HTR-8/SVneo (cell line): ENCODE measurements around the gene USP36.

Experiments used
- DNase-seq: peaks from one replicate; pipeline ENCODE4 v3.0.0; 2011; ENCODE audit warnings: low spot score, mixed read lengths; ENCODE audit not compliant: insufficient read length
- FAIRE-seq: peaks from 2 replicates; lab custom pipeline; 2011; peaks lifted over from hg19 to GRCh38; lab: Jason Lieb, UNC

Gene USP36

DNA sequence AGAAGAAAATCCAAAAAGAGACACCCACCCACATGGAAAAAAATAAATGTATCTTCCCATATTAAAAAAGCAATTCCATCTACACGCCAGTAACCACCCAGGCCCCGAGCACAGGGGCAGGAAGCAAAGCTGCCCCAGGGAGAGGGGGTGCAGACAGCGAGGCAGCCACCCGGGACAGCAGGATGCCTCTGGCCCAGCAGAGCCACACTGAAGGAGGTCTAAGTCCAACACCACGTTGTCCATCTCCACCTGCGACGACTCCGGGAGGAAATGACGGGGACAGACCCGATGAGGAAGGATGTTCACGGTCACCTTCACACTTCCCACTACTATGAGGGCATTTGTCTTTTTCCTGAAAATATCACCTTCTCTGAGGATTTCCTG, 44.1 kb downstream of the USP36 start:
- FAIRE-seq (no peak), DNase-seq (no peak)

DNA sequence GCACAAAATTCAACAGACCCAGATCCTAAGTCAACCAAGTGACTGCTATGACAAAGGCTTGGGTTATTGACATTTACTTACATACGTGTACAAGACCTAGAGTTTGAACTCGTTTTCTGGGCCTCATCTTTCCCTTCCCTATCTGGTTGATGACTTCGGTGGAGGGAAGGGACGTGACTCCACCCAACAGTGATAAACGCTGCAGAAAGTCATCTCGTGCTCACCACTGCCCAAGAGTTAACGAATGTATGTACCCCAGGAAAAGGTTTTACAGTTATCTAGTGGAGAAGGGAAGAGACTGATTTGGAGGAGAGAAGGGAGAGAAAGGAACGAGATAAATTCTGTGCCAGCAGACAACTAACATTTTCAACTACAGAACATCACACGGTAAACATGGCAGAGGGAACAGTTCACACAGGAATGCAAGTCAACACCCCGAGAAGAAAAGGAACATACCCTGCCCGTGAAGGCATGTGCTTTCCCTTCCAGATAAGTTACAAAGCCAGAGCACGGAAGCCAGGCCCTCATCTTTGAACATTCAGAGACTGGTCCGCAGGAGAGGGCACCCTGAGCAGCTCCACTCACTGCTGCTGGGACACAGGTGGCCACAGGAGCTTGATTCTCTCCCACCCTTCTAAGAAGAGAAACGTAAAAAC, 44.6 kb downstream of the USP36 start:
- DNase-seq (no peak), FAIRE-seq (no peak)

DNA sequence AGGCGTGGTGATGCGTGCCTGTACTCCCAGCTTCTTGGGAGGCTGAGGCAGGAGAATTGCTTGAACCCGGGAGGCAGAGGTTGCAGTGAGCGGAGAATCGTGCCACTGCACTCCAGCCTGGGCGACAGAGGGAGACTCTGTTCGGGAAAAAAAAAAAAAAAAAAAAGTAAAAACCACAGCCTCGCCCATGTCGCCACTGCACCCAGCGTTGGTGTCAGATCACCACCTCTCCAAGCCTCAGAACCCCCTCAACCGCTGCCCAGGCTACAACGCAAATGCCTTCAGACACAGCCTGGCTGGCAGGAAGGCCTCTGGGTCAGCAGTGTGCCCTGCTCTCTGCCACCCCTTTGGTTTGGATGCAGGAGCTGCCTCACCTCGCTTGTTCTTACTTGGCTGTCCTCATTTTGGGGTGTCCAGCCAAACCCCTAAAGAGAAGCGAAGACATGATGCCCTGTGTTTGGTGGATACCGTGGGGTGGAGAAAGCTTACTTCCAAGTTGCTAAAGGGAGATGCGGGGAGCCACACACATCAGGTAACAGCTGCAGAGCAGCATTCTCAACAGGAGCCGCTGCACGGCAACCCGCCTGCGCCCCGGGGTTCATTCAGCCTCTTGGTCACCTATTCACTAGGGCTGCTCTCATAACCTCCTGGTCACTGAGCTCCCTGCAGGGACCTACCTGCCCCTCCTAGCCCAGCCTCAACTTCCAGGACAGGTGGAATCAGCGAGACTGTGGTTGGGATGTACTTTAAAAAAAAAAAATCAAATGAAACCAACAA, 45.6 kb downstream of the USP36 start:
- no peak for FAIRE-seq

DNA sequence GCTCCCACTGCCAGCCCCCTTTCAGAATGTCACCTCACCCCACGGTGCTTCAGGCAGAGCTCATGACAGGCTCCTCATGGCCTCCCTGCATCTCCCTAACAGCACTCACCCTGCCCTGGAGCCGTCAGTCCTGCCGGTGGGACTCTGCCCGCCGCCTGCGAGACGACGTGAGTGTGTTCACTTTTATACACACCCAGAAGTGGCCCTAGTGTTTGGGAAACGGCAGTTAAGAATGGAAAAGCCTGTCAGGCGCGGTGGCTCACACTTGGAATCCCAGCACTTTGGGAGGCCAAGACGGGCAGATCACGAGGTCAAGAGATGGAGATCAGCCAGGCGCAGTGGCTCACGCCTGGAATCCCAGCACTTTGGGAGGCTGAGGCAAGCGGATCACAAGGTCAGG, 46.2 kb downstream of the USP36 start:
- FAIRE-seq (no peak), DNase-seq (no peak)

More for the DNA sequence above, 45.6 kb downstream of the USP36 start:
- no peak for DNase-seq

DNA sequence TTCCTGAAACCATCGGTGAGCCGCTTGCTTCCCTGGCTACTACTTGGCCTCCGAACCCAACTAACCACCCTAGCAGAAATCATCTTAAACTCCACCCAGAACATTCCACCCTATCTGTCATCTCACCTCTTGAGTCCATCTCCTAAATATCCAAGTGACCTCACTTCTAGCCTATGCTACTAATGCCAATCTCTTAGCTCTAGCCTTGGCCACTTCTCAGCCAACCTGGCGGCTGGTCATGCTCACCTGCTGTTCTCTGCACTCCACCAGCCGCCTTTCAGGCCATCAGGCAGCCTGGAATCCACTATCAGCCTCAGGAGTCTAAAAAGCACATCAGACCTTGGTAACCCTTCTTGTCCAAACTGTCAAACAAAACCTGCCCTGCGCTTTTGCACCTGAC, 46.6 kb downstream of the USP36 start:
- FAIRE-seq (no peak), DNase-seq (no peak)

DNA sequence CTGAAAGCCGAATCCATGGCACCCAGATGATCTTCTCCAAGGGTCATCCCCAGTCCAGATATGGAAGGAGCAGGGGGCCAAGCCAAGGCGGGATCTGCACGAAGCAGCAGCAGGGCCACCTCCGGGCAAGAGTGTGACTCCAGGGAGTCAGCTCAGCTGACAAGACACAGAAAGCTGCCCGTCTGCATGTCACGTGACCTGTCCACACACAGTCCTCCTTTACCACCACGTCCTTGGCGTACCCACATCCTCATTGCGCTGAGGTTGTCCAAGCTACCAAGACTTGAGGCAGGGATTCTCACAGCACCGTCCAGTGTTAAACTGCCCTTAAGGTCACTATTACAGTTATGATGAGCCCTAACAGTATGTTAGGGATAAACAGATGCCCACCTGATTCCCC, 47.2 kb downstream of the USP36 start:
- DNase-seq (no peak), FAIRE-seq (peak; percentile 9)

DNA sequence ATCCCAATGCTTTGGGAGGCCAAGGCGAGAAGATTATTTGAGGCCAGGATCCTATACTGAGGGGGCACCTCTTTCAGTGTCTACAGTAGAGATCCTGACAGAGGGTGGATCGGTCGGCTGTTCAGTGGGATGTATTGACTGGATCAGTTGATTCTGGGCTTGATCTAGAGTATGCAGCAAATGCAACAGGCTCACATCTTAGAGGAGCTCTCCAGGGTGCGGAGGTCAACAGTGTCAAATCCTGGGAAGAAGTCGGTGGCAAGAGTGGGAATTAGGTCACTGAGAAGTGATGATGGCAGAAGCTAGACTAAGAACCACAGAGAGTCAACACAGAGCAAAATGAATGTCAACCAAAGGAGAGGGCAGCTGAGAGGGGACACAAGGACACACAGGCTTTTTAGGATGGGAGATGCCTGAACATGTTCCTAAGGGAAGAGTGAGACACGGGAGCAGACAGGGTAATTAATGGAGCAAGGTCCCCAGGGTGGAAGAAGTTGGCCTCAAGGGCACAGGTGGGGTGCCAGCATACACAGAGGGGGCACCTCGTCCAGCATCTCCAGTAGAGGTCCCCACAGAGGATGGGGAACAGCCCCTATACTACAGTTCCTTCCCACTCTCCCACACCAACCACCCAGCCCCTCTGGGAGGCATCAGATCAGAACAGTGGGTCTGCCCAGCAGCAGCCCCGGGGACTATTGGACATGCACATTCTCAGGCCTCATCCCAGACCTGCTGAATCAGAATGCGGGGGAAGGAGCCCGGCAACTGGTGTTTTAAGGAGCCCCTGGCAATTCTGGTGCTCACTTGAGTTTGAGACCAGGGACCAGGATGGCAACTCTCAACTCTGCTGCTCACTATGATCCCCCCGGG, 48.5 kb downstream of the USP36 start:
- FAIRE-seq: no peak

DNA sequence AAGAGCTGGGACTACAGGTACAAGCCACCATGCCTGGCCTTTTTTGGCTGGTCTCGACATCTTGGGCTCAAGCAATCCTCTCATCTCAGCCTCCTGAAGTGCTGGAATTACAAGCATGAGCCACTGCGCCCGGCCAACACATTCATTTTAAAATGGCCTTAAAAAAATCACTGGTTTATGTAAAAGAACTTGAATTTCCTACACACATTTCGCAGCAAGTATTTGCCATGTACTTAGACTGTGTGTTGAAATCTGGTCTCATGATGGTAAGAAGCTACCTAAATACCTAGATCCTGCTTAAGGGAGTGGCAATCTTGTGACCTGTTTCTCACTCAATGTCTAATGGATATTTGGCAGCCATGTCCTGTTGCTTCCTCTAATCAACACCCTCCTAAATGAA, 50.1 kb downstream of the USP36 start:
- FAIRE-seq (no peak), DNase-seq (no peak)

More for the DNA sequence above, 48.5 kb downstream of the USP36 start:
- DNase-seq: no peak

DNA sequence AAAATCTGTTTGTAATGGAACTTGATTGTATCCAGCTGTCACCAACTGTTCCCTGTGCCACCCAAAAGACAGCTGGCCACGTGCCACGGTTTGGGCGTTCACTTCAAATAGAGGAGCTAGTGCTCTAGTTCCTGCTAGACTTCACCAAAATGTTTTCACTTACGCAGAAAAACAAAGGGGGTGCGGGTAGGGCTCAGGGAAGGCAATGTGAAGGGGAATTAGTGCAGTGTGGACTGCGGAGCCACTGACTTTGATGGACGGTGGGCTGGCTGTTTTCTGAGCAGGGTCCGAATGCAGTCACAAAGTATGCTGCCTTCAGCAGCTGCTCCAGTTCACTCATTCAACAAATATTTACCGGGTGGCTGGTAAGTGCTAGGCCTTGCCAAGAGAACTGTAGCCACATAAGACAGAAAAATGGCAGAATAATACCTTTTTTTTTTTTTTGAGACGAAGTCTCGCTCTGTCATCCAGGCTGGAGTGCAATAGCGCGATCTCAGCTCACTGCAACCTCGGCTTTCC, 50.9 kb downstream of the USP36 start:
- FAIRE-seq: no peak
- no peak for DNase-seq

DNA sequence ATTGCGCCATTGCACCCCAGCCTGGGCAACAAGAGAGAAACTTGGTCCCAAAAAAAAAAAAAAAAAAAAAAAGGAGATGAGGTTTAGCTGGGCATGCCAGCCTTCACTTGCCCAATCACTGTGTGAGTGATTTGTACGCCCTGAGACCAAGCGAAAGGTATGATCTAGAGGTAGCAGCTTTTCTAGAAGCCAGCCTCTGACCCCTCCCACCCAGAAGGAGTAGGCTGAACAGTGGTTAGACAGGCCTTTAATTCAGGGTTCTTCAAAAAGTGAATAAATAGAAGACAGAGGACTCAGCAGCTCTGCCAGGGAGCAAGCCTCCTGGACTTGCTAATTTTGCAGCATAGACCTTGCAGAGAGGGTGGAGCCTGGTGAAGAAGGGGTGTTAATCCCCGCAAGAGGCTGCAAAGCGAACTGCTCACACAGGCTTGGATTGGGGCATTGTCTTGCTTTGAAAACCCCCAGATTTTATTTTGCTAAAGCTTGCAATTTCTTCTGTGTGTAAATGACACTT, 51.4 kb downstream of the USP36 start:
- DNase-seq (no peak), FAIRE-seq (no peak)

DNA sequence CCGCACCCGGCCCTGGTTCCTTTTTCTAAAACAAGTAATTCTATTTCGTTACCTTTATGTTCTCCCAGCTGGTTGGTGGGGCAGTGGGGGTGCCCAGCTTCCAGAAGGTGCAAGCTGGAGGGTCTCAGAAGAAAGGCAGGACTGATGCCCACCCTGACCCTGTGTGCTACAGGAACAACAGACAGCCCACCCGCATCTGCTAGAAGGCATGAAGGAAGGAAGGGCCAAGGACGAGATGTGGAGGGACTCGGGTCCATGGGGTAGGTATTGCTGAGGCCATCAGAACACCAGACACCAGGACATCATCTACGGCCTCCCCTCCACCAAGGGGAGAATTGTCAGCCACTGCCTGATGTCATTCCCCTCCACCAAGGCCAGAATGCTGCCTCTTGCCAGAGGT, 52.2 kb downstream of the USP36 start:
- no peak for FAIRE-seq
- DNase-seq: no peak

DNA sequence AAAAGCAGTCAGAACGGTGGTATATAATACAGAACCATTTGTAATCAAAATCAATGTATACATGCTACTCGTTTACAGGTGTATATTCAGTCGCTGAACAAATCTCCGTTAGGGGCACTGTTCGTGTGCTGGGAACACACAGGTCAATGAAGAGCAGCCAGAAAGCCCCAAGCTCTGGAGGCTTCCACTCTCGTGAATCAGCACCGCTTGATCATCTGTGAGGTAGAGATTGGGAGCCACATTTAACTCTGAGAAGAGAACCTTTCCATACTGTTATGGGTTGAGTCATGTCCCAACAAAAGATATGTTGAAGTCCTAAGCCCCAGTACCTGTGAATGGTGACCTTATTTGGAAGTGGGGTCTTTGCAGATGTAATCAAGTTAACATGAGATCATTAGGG, 53.2 kb downstream of the USP36 start:
- FAIRE-seq (no peak), DNase-seq (no peak)

DNA sequence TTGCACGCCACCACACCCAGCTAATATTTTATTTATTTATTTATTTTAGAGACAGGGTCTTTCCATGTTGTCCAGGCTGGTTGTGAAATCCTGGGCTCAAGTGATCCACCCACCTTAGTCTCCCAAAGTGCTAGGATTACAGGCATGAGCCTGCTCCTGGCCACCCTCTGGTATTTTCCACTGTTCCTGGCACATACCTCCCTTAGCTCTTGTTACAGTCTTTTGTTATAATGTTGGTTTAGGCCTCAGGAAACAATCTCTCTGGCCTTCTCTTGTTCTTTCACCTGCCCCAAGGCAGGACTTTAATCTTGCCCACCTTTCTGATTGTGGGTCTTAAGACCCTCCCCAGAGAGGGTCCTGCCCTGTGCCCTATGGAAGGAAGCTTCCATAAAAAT, 55.0 kb downstream of the USP36 start:
- no peak for FAIRE-seq
- no peak for DNase-seq

DNA sequence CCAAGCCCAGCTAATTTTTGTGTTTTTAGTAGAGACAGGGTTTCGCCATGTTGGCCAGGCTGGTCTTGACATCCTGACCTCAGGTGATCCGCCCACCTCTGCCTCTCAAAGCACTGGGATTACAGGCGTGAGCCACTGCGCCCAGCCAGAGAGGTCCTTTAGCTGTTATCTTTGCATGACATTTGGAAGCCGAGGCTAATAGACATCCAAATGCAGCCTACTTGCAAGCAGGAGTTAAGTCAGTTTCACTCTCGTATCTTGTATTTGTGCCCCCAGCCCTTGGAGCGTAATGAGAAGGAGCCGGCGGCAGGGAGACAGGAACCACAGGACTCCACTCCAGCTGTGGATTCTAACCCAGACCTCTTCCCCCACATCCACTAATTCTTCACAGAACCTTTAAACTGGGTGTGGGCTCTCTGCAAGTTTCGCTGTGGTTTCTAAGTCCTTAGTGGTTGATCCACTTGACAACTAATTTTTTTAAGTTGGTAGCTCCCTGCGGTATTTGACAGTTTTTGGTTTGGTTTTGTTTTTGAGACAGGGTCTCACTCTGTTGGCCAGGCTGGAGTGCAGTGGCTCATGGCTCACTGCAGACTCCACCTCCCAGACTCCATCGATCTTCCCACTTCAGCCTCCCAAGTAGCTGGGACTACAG, 55.5 kb downstream of the USP36 start:
- FAIRE-seq (no peak), DNase-seq (no peak)

DNA sequence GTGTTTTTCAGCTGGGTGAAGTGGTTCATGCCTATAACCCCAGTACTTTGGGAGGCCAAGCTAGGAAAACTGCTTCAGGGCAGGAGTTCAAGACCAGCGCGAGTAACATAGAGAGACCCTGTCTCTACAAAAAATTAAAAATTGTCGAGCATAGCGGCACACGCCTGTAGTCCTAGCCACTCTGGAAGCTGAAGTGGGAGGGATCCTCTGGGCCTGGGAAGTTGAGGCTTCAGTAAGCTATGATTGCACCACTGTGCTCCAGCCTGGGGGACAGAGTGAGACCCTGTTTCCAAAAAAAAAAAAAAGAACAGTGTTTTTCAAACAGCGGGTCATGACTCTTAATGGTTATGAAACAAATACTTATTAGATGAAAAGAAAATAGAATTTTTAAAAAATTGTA, 56.3 kb downstream of the USP36 start:
- DNase-seq (no peak), FAIRE-seq (no peak)

DNA sequence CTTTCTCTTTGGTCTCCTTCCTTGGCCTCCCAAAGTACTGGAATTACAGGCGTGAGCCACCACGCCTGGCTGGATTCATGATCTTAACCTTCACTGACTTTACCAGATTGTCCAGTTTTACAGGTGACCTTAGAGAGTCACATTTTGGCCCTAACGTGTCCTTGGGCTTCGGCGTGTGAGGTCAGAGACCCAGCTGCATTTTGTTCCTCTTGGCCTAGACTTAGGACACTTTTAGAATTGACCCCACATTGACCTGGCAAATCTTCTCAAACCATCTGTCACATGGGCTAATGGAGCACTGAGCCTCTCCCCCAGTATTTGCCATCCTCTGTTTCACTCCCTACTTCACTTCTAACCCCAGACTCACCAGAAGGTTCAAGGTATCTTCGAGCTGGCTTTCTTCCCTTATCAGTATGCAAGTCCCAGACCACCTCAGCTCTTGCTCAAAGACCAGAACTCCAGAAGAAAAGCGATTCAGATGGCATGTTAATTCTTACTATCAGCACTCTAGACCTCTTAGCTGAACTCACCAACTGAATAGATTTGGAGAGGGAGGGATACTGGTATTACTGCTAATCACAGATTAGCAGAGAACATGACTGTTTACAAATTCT, 56.8 kb downstream of the USP36 start:
- FAIRE-seq (no peak), DNase-seq (no peak)

DNA sequence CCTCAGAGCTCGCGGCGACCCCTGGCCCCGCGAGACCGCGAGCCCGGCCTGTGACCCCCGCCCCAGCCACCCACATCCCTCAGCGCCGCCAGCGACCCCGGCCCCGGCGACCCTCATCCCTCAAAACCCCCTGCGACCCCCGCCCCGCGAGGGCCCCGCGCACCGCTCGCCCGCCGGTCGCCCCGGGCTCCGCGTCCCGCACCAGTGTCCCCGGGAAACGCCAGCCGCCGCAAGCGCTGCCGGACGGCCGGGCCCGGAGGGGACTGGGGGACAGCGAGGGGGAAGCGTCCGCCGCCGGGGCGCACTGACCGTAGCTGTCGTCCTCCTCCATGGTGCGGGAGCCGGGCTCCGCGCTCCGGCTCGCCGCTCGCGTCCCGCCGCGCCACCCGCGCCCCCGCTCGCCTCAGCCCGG, 58.7 kb downstream of the USP36 start, which contains the start of gene CYTH1:
Gene CYTH1 (minus strand): TSS at position 381 of the 412 bp plus-strand sequence. CDS start 50 bp downstream, at position 331.
- DNase-seq (no peak), FAIRE-seq (no peak)

DNA sequence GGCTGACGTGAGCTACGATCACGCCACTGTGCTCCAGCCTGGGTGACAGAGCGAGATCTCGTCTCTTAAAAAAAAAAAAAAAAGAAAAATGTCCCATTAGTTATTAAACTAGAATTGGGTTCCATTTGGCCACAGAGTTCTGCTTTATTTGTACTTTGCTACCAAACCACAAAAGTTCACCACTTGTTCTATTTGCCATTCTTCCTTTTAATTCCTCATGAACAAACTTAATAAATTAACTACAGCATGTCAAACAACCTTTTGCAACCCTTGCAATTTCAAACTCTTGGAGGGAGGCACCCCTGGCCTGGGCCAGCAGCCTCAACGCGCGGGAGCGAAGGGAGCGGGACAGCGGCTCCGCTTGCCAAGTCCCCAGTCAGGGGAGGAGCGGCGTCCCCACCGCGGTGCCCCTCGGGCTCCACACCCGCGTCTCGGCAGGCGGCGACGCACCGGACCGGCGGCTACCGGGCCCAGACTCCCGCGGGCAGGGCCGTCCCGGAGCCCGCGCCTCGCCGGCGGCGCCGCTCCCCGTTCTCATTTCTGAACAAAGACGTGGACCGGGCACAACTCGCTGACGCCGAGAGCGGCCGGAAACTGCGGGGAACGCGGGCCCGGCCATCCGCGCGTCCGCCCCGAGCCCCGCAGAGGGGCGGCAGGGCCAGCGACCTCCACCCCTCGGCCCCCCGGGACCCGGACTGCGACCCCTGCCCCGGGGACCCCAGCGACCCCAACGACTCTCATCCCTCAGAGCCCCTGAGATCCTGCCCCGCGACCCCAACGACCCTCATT, 59.3 kb downstream of the USP36 start:
- DNase-seq (peak; percentile 33), FAIRE-seq (no peak)

DNA sequence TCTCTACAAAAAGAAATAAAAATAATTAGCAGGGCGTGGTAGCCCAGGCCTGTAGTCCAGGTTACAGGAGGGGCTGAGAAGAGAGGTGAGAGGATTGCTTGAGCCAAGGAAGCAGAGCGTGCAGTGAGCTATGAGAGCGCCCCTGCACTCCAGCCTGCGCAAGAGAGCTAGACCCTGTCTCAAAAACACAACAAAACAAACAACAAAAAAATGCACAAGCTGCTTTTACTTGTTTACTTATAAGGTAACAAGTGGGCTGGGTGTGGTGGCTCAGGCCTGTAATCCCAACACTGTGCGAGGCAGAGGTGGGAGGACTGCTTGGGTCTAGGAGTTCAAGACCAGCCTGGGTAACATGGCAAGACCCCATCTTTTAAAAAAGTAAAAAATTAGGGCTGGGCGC, 60.3 kb downstream of the USP36 start:
- FAIRE-seq (no peak), DNase-seq (no peak)
